ENCODE measurements around the gene KCNH1. TPM values are rescaled to one million over a fixed set of nuclear protein-coding genes. Genes with fewer than 3 reads are reported as not detected.

The KCNH1 gene
- polyA plus RNA-seq, 2 of the 4 experiments (the other 2 are of a cell fraction): 5.1 to 7.9 TPM

Other genes starting within 250 kb of the KCNH1 start
- 33.7 and 40.7 TPM in 2 replicates for gene RCOR3, start 125.2 kb upstream of the KCNH1 start, polyA plus RNA-seq (2011; rRNA removed)
- gene RCOR3, start 125.2 kb upstream of the KCNH1 start, polyA plus RNA-seq (2017; fragmentation: RNase III; extraction: RNeasy Plus Mini Kit Qiagen cat#74134 plus additional on column Dnase treatment): 16.1 to 19.0 TPM (median 16.3 TPM) in 3 replicates
- 14.6 and 16.0 TPM in 2 replicates for gene TRAF5, start 192.7 kb upstream of the KCNH1 start, polyA plus RNA-seq (2011; rRNA removed)
- 8.2 to 9.5 TPM (median 8.6 TPM) in 3 replicates for gene TRAF5, start 192.7 kb upstream of the KCNH1 start, polyA plus RNA-seq (2017; fragmentation: RNase III; extraction: RNeasy Plus Mini Kit Qiagen cat#74134 plus additional on column Dnase treatment)

All from A549 (cell line).